Measurements from ENCODE around the gene LIMS2. TPM values are rescaled to one million over a fixed set of nuclear protein-coding genes. Genes with fewer than 3 reads are reported as not detected.

Gene LIMS2
- polyA plus RNA-seq, 1 experiment = 46.1 TPM

- CTCF ChIA-PET = interaction anchor here (1.0 to 1.1 kb wide), 2 partner anchors 10 to 38 kb away, joined by 3 to 4 read pairs; no protein-coding TSS in a partner anchor
- Histone ChIP-seq H3K27me3 (ENCODE audit: control insufficient read depth, insufficient read depth, low read length) (no peaks in the 10 kb centered on the region), H3K36me3 (ENCODE audit: control insufficient read depth, insufficient read depth, low read length) (no peaks in the 10 kb centered on the region), H3K4me3 (ENCODE audit: low read depth, low read length) (no peak overlapping the region)
- DNase-seq (ENCODE audit: low read depth) = no peak
- TF ChIP-seq CTCF (IDR thresholded peaks at IDR 0.05; ENCODE audit: insufficient read depth, low read depth, low read length) = no peak
- POLR2A ChIA-PET = no interaction called here
Observed at GRCh38 chr2:127628767-127629614, 46.3 kb downstream of the LIMS2 start.

DNA sequence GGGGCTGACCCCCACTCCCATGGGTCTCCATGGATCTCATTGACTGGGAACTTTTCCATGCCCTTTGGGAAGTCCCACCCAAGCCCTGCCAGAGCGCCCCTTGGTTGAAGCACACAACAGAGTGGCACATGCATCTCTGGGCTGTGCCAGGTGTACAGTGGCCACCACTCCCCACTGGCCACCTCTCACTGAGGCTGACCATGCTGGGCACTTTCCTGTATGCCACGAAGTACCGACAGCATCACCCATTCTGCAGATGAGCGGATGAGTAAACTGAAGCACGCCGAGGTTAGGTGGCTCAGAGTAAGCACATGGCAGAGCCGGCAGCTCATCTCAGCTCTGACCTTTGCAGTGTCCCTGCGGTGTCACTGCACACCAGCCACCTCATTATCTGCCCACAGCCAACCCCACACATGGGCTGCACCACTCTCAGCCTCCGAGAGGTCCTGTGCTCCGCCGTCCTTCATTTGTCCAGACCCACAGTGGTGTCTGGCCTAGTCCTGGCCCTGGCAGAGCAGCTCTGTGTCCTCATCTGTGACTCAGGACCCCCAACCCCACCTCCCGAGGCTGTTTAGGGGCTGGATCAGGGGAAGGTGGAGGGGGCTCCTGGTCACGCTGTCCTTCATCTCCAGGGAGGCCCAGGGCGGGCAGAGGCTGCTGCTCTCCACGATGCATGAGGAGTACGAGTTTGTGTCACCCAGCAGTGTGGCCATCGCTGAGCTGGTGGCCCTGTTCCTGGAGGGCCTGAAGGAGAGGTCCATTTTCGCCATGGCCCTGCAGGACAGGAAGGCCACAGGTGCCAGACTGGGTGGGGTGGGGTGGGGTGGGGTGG lies 47.4 kb downstream of the LIMS2 start:
- DNase-seq (ENCODE audit: low read depth) = no peak
- no peak for TF ChIP-seq CTCF (IDR thresholded peaks at IDR 0.05; ENCODE audit: insufficient read depth, low read depth, low read length)
- Histone ChIP-seq H3K27me3 (ENCODE audit: control insufficient read depth, insufficient read depth, low read length) (no peaks in the 10 kb centered on the region), H3K36me3 (ENCODE audit: control insufficient read depth, insufficient read depth, low read length) (no peaks in the 10 kb centered on the region), H3K4me3 (ENCODE audit: low read depth, low read length) (no peak overlapping the region)
- ChIA-PET POLR2A (no interaction called here), CTCF (interaction anchor here (1.0 to 1.1 kb wide), 2 partner anchors 10 to 11 kb away, joined by 3 to 4 read pairs; no protein-coding TSS in a partner anchor)

DNA sequence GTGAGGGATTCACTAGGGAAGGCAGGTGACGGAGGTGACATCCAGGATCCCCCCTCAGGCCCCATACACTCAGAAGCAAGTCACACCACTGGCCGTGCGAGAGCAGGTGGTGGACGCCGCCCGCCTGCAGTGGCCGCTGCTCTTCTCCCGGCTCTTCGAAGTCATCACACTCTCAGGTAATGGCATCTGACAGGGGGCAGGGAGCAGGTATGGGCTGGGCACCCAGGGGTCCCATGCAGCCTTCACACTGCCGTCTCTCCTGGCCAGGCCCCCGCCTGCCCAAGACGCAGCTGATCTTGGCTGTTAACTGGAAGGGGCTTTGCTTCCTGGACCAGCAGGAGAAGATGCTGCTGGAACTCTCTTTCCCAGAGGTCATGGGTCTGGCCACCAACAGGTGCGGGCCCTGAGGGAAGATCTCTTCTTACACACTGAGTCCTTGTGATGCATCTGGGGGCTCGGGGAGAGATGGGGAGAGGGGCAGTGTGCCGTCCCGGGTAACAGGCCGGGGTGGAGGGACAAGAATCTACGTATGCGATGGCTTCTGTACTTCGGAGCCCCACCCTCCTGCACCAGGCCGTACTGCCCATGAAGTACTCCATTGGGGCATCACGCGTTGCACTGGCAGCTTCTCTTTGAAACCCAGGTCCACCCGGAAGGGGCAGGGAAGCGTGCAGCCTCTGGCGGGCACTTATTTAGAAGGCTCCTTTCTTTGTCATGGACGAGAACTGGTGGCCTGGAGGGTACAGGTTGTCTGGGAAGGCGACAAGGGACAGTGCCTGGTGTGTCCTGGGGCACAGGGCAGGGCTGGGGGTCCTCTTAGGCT lies 48.2 kb downstream of the LIMS2 start:
- TF ChIP-seq CTCF (IDR thresholded peaks at IDR 0.05; ENCODE audit: insufficient read depth, low read depth, low read length) = no peak
- DNase-seq (ENCODE audit: low read depth) = no peak
- Histone ChIP-seq H3K36me3 (ENCODE audit: control insufficient read depth, insufficient read depth, low read length) (no peaks in the 10 kb centered on the region), H3K27me3 (ENCODE audit: control insufficient read depth, insufficient read depth, low read length) (no peaks in the 10 kb centered on the region), H3K4me3 (ENCODE audit: low read depth, low read length) (no peak overlapping the region)
- POLR2A ChIA-PET = no interaction called here
- CTCF ChIA-PET = interaction anchor here (0.6 to 1.1 kb wide), 2 partner anchors 9 to 10 kb away, joined by 3 to 4 read pairs; no protein-coding TSS in a partner anchor

DNA sequence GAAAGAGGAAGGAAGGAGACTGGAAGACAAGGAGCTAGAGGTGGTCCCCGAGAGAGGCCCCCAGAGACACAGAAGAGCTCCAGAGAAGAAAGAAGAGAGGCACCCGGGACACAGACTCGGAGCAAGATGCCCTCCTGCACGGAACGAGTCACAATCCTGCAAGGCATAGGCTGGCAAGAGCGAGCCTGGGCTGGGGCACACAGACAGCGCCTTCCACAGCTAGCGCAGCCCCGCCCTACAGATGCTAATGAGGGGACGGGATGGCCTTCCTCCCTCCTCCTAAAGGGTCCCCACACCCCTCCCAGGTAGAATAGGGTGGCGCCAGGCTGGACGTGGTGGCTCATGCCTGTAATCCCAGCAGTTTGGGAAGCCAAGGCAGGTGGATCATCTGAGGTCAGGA lies 49.2 kb downstream of the LIMS2 start:
- POLR2A ChIA-PET = no interaction called here
- no peak for DNase-seq (ENCODE audit: low read depth)
- Histone ChIP-seq H3K4me3 (ENCODE audit: low read depth, low read length) (no peak overlapping the region), H3K27me3 (ENCODE audit: control insufficient read depth, insufficient read depth, low read length) (no peaks in the 10 kb centered on the region), H3K36me3 (ENCODE audit: control insufficient read depth, insufficient read depth, low read length) (no peaks in the 10 kb centered on the region)
- CTCF ChIA-PET = interaction anchor here (0.8 kb wide), 1 partner anchor 34 kb away, joined by 3 read pairs; no protein-coding TSS in a partner anchor
- TF ChIP-seq CTCF (IDR thresholded peaks at IDR 0.05; ENCODE audit: insufficient read depth, low read depth, low read length) = no peak

All from BJ (cell line).